ENCODE results near the gene DICER1.

Gene DICER1

DNA sequence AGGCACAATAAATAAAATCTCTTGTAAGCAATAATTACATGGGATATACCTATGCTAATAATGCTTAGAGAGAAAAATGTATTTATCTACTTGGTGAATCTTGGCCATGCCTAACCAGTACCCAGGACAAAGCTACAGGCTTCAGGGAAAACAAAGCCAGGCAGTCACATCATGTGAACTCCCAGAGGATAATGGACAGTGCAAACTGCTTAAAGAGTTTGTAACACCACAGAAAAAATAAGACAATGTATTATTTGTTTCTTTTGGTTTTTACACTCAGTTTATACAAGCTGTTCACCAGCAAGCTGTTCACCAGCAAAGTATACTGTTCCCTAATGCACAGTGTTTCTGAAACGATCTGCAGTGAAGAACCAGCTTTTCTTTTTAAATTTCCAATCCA lies 38.0 kb downstream of the DICER1 start:
- DNase-seq: no peak

DNA sequence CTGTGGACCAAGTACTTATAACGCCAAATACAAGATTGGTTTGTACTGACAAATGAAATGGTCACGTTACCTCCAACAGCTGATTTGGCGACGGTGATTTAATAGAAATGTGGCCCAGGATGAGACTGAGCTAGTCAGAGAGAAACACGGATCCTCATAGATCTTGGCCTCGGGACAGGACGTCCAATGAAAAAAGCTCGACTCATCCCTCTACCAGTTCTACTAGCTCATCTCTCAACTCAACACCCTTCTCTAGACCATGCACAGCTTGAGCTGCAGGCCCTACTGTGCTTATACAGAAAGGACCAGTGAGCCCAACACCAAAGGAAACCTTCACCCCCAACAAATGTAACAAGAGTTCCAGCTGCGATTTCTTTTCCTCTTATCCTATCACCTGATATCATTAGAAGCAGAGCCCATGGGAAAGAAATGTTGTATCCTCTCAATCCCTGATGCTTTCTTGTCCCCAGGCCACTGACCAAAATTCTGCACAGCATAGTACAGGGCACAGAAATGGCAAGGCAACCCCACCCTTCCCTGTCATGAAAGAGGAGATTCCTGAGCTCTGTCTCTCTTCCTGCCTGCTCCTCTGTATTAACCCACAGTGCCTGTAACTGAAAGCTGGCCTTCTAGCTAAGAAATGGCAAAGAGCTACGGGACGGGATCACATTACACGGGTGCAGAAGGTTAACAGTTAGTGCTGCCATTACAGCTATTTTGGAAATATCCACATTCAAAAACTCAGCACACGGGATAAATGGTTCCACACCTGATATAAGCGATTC lies 39.2 kb downstream of the DICER1 start:
- no peak for DNase-seq

DNA sequence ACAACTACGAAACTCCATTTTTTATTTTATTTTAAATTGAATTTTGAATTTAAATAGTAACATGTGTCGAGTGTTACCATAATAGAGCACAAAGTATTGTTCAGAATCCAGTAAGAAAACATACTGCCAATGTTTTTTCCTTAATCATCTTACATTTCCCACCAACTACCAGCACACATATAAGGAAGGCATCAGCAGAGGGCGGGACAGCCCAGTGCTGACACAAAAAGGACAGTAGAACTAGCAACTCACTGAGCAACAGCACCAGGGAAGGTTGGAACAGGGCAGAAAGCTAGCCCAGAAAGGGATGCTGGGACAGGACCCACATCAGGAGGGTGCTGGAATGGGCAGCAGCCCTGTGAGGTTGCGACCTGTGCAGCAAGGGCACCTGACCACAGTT lies 43.9 kb downstream of the DICER1 start:
- no peak for DNase-seq

DNA sequence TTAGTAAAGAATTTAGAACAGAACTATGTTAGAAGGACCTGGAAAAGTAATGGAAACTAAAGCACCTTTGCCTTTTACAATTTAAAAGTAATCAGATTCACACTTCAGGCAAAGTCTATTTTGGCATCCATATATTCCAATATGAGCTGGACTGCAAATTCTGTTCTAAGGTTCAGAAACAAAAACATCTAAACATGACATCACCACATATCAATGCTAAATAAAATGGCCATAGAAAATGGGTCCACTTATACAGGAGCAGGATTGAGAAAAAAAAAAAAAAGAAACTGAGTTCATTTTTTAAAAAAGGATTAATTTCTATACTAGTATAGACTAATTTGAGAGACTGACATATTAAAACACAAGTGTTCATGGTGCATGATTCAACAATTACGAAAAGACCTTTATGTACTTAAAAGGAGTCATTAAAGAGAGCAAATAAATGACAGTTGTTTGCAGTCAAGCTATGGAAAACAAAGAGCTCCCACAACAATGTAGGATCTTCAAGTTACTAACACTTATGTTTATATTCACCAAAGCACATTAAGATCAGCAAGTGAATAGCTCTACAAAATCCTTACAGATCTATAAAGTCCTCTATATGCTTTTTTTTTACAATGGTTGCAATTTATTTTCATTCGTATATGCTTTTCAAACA lies 45.7 kb downstream of the DICER1 start:
- peak; percentile 14 for DNase-seq

DNA sequence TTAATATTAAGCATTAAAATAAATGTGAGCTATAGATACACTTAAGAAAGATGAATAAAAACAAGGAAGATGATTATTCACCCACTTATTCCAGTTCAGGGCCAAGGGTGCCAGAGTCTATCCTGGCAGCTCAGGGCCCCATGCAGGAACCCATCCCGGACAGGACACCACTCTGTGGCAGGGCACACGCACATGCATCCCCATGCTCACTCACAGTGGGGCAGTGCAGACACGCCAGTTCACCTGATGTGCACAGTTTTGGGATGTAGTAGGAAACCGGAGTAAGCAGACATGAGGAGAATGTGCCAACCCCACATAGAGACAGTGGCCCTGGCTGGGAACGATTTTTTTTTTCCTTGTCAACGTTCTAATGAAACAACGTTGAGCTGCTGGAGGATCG lies 47.2 kb downstream of the DICER1 start:
- DNase-seq: no peak

DNA sequence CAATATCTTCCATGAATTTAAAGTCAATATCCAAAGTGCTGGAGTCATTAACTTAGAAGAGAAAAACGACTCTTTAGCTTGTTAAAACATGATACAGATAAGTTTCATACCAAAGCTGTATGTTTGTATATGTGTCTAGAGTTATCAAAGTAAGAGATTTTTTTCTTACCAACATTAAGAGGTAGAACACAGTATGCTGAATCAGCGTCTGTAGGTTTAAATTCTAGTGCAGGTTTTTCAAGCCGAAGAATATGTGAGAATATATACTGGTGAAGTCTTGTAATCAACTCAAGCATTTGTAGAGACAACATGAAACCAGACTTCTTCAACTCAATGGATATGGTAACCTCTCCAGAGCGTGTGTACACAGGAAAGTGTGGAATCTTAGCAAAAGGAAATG lies 49.6 kb downstream of the DICER1 start:
- DNase-seq: no peak

DNA sequence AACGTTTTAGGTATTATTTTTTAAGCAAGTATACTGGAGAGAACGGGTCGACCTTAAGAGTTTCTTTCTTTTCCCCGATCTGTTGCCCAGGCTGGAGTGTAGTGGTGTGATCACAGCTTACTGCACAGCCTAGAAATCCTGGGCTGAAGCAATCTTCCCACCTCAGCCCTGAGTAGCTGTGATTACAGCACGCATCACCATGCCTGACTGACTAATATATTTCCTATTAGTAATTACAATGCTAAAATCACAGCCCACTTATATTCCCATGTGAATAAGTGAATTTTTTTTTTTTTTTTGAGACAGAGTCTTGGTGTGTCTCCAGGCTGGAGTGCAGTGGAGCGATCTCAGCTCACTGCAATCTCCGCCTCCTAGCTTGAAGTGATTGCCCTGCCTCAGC lies 50.4 kb downstream of the DICER1 start:
- no peak for DNase-seq

DNA sequence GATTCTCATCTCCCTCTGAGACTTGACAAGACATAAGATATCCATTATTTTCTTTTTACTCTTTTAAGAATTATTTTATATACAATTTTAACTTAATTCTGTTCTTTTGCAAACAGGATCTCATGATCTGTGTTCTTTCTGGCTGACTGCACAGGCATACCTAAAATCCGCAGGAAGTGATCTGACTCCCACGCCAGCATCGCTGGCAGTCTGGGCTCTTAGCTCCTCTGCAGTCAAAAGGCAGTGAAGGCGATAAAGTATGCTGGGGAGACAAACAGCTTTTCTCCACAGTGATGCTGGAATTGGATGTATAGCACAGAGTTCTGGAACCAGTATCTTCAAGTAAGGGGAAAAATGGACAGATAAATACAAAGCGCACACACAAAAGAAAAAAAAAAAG lies 52.4 kb downstream of the DICER1 start:
- DNase-seq: no peak

DNA sequence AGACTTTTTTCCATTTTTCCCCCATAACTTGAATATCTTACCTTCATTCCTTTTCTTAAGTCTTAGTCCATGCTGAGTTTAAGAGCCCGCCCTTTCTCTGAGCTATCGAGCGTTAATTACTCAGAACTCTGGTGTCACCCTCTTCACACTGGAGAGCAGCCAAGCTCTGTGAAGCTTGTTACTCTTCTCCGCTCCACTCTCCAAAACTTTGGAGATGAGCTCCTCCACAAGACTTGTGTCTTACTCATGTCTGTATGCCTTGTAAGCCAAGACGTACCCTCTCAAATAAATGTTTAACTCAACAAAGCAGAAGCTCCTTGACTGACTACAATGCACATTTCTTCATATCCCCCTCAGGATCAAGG lies 54.7 kb downstream of the DICER1 start:
- DNase-seq: no peak

DNA sequence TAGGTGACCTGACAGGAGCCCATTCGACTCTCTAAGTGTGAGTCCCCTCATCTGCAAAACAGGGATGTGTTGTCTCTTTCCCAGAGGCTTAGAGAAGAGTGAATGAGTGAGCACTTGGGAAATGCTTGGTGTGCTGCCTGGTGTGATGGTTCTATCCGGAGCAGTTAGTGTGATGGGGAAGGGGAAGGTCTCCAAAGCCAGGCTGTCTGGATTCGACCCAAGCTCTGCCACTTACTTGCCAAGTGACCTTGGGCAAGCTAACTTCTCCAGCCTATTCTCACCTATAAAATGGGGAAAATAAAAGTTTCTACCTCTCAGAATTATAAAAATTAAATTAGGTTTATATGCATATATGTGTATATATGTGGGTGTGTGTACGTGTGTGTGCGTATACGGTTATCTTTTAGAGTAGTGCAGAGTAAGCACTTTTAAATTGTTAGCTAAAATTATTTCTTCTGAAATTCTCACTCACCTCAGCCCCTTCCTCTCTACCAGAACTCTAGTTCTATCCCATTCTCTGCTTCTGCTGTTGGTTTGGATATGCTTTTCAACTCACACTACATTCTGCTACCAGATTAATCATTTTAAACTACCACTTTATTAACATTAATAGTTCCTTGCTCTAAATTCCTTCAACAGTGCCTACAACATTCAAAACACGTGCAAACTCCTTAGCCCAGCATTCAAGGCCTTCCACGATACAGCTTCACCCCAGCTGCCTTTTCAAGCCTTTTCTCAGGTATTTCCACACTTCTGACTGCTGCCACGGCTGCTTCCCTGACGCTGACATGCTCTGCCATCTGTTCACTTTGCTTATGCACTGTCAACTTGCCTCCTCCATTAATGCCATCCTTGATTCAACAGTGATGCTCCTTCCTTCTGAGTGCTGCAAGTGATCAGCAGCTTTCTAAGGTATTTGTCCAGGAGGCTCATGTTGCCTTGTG lies 55.3 kb downstream of the DICER1 start:
- no peak for DNase-seq

DNA sequence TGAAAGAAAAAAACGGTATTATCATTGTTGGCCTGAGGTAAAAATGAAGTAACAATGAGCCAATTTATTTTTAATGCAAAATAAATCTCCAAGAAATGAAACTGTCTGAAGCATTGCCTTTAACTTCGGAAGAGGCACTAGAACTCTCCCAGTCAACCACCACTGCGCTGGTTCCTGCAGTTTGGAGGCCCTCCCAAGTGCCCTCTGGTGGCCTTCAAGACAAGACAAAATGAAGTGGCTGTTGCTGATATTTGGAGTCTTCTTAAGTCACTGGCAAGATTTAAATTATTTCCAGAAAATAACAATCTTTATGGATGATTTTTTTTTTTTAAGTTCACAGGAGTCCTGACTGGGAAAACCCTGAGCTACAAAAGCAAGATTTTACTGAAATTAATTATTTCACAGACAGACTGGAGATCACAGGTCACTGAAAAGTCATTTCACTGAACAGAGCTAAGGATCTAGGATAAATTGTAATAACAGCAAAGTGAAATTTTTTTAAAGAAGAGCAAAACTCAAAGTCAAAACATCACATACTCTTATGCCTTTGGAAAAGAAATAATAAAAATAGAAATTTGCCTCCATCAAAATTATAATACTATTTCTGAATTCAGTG lies 58.2 kb downstream of the DICER1 start:
- peak; percentile 23 for DNase-seq

DNA sequence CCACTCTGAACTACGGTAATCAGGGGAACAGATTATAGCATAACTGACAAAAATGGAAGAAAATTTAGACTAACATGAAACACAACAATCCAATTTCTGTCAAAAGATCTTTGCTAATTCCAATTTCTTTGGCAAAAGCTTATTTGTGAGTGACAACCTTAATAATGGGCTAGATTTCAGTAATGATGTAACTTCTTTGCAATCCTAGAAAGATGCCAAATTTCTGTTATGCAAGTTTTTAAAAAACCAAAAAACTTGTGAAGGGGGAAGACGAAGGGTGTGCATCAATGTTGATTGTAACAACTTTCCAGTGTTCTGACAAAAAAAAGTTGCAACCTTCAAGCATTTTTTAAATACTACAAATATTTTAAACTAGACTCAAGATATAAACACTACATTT lies 59.9 kb downstream of the DICER1 start:
- DNase-seq: no peak

DNA sequence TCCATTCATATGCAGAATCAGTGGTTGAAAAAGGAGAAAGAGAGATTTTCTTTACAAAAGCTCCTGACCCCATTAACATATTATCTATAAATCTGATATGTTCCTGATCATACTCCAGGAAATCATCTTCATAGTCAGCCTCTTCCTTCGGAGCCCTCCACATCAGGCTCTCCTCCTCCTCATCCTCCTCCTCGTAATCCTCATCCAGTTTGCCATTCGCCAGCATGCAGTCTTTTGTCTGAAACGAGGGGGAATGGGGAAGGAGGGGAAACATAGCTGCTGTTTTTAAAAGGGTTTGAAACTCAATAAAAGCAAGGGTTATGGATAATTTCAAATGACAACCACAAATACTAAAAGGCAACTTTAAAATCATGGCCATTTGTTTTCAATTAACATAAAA lies 60.9 kb downstream of the DICER1 start:
- DNase-seq: no peak

DNA sequence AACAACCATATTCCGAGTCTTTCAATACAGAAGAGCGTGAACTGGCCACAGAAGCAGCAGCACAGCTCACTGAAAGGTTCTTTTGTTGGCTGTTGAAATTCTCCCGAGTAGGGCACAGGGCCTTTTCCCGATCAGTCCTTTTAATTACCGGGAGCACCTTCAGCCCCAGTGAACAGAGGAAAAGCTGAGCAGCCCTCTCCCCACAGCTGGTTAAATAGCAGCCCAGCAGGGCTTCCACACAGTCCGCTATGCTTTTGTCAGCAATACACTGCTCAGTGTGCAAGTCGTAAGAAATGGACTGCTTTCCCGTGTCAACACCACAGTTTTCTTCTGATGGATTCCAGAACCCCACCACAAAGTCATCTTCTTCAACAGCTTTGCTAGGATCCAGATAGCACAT lies 61.3 kb downstream of the DICER1 start:
- DNase-seq: no peak

DNA sequence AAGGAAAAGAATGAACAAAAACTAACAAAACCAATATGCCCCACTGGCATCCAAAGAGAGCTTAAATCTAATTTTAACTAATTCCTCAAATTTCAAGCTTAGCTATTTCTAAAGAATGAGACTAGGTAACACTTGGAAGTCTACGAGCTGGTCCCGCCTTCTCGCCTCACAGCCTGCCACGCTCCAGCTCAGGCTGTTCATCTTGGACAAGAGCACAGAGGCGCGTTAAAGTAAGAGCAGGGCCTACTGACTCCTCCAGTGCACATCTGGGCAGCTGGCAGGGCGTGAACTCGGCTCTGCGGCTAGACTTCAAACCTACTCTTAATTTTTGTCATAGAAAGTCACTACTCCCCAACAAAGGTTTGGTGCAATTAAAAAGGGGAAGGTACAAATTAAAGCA lies 64.6 kb downstream of the DICER1 start:
- no peak for DNase-seq

DNA sequence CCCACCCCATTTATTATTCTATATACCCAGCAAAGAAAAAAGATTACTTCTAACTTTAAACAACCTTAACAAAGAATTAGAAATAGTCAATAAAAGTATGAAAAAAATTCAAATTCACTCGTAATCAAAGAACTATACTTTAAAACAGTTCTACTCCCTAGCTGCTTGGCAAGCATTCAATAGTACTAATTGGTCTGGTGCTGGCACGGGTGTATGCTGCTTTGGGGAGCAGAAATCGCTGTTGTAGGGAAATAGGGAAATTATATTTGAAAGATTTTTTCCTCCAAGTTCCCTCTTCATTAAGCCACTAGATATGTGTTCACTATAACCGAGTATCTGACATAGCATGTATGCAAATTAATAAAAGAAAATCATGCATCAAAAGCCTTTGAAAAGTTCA lies 65.7 kb downstream of the DICER1 start:
- DNase-seq: no peak

DNA sequence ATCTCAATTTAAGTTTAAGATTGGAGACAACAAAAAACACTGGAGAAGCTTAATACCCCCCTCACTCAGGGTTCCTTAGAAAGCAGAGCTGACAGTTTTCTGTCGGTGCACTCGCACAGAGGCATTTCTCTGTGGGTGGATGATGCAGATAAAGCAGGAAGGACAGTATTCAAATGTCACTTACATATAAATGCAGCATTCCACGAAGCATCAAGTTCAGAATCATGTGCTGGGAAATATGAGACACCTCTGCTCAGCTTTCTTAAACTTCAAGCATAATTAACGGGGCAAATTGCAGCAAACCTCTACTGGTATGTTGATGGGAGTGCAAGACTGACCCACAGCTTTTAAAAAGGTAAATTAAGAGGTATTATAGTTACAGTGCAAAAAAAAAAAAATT lies 68.7 kb downstream of the DICER1 start:
- no peak for DNase-seq

DNA sequence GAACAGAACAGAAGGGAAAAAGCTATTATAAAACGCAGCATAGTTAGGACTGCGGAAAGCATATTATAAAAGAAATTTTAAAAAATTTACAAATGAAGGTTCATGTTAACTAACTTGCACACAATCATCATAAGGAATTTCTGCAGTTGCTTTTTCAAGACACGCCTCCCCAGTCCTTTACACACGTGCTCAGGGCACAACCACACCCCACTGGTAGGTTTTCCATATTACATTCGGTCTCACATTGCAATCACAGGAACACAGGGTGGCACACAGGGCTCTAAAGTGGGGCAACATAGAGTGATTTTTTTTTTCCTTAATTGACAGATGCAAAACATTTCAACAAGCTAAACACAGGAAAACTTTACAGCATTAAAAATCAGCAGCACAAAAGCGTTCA lies 69.7 kb downstream of the DICER1 start:
- DNase-seq: no peak

DNA sequence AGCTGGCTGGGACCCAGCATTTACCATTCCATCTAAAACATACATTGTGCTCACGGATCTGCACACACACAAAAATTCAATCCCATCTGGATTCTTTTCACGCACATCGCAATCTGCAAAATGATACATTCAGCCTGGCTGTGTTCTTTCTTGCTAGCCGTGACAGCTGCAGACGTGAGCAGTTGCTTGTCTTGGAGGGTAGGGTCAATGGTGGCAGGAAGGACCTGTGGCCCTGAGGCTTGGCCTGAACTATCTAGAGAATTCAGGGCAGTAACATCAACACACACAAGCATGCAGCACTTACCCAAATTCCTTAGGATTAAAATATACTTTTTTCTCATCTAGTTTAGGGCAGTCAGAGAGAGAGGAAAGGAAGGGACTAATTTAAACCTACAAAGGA lies 72.0 kb downstream of the DICER1 start:
- DNase-seq: no peak

DNA sequence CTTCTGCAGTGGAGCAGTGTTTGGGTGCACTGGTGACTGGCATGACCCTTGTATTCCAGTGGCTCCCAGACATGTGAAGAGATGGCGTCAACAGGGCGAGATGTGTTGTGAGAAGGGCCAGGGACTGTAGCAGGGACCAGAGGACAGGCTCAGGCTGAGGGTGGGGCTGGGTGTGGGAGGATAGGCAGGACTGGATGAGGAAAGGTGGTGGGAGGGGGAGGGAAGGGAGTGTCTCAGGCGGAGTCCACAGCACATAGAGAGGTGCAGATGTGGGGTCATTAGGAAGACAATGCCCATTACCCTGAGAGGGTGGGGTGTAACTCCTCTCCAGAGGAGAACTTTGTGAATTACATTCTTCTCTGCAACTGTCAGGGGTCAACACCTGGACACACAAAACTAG lies 78.5 kb downstream of the DICER1 start:
- DNase-seq: no peak

DNA sequence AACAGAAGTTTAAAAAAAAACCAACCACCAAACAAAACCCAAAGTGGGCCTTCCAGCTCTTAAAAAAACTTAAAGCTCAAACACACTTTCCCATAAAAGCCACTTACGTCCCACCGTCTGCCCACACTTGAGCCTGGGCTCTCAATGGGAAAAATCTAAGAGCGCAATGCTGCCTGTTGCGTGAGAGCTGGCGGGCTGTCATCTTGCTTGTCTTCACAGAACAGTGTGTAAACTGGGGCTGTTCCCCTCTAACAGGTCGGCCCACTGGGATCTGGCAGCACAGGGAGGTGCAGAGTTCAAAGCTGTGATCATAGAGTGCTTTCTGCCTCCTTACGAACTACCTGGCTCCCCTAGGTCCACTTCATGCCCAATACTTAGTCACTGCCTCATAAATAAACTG lies 80.0 kb downstream of the DICER1 start:
- DNase-seq: no peak

DNA sequence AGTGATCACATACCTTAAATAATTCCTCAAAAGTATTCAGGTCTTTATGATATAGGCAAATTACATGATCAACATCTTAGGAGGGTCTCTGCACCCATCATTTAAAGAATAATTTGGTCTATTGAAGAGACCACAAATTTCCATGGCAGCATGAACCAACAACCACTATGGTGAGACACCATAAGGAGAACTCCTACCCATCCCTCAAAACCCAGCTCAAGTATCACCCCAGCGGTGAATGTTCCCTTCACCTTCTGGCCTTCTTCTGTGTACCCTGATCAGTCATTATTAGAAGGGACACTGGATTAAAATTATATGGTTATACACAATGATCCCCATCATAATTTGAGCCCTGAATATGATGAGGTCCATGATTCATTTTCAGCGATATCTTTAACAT lies 81.5 kb downstream of the DICER1 start:
- DNase-seq: no peak

DNA sequence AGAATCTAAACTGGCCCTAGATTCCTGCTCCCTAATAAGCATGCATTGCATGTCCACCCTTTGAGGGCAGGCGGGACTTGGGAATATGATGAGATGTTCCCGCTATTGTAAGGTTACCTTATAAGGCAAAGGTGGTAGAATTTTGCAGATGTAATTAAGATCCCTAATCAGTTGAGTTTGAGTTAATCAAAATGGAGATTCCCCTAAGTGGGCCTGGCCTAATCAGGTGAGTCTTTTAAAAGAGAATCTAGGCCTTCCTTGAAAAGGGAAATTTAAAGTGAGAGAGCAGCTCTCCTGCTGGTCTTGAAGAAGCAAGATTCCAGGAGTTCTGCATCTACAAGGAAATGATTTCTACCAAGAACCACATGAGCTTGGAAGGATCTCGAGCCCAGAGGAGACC lies 83.4 kb downstream of the DICER1 start:
- DNase-seq: no peak

Measured in NCI-H748 treated with DMSO at 0.1 percent for 48 hours (cell line).